Measurements from ENCODE around the gene ADAMTS18.

GRCh38 chr16:77288222-77288621 lies 146.6 kb downstream of the ADAMTS18 start:
- no peak for TF ChIP-seq REST (IDR thresholded peaks at IDR 0.05)
- no peak for TF ChIP-seq MAX (IDR thresholded peaks at IDR 0.05)
- TF ChIP-seq CTCF (IDR thresholded peaks at IDR 0.05; ENCODE audit: low read depth, low read length, missing input control) = no peak
- TF ChIP-seq TAF1 (conservative IDR thresholded peaks at IDR 0.05) = no peak
- no peak for TF ChIP-seq RAD21 (IDR thresholded peaks at IDR 0.05)

Data from liver (tissue), 3 donors.